Effector CD4-positive, alpha-beta T cell (primary cell): ENCODE data around the gene ASB9.
"Not testable (repeated sequence)": the region's sequence is repeated elsewhere in the genome, so short reads cannot be mapped to it uniquely, and the experiment has no call there.

ENCODE experiments used
- DNase-seq: peaks from one replicate; pipeline ENCODE4 v3.0.0-alpha.2; 2020
- total RNA-seq: gene quantifications from one replicate; lab custom pipeline; 2026; lab: John Stamatoyannopoulos, UW

ASB9 gene
- 0.56 reads per million for total RNA-seq

GRCh38 chrX:15269618-15270521 is at the start of gene ASB9:
TSS of gene ASB9 (minus strand) at chrX:15270083. CDS start at chrX:15269874, 209 bp downstream.
- DNase-seq: no peak

- DNase-seq: no peak
Measured at GRCh38 chrX:15319075-15319474, 49.2 kb upstream of the ASB9 start.

- DNase-seq: no peak
Measured at GRCh38 chrX:15315509-15315908, 45.6 kb upstream of the ASB9 start, which contains the start of gene ASB11. TSS of gene ASB11 (minus strand) at chrX:15315640. CDS start at chrX:15315605, 35 bp downstream.

- DNase-seq: no peak
Measured at GRCh38 chrX:15314472-15314871, 44.6 kb upstream of the ASB9 start.

- DNase-seq: no peak
Measured at GRCh38 chrX:15311119-15311518, 41.2 kb upstream of the ASB9 start.

GRCh38 chrX:15310117-15310516 is 40.2 kb upstream of the ASB9 start:
- no peak for DNase-seq

- DNase-seq: not testable (repeated sequence)
Measured at GRCh38 chrX:15305899-15306298, 36.0 kb upstream of the ASB9 start.

- no peak for DNase-seq
Measured at GRCh38 chrX:15301924-15302323, 32.0 kb upstream of the ASB9 start.

GRCh38 chrX:15299941-15300851 is 30.3 kb upstream of the ASB9 start:
- no peak for DNase-seq

GRCh38 chrX:15298780-15299179 is 28.9 kb upstream of the ASB9 start:
- DNase-seq: no peak

- DNase-seq: no peak
Measured at GRCh38 chrX:15298201-15298600, 28.3 kb upstream of the ASB9 start.

GRCh38 chrX:15293451-15293850 is 23.6 kb upstream of the ASB9 start:
- DNase-seq: no peak

- DNase-seq: no peak
Measured at GRCh38 chrX:15292861-15293260, 23.0 kb upstream of the ASB9 start.

- no peak for DNase-seq
Measured at GRCh38 chrX:15277604-15278003, 7.7 kb upstream of the ASB9 start.

- no peak for DNase-seq
Measured at GRCh38 chrX:15274946-15275345, 5.1 kb upstream of the ASB9 start.

- DNase-seq: not testable (repeated sequence)
Measured at GRCh38 chrX:15273275-15273674, 3.4 kb upstream of the ASB9 start.

- no peak for DNase-seq
Measured at GRCh38 chrX:15271757-15272156, 1.9 kb upstream of the ASB9 start.

GRCh38 chrX:15269120-15269519 is 763 bp downstream of the ASB9 start:
- no peak for DNase-seq

GRCh38 chrX:15254852-15255251 is 15.0 kb downstream of the ASB9 start:
- DNase-seq: no peak

- no peak for DNase-seq
Measured at GRCh38 chrX:15245896-15246295, 24.0 kb downstream of the ASB9 start.

- DNase-seq: no peak
Measured at GRCh38 chrX:15244421-15244820, 25.5 kb downstream of the ASB9 start.

- DNase-seq: peak; percentile 17
Measured at GRCh38 chrX:15242899-15243555, 26.9 kb downstream of the ASB9 start.

GRCh38 chrX:15241301-15241700 is 28.6 kb downstream of the ASB9 start:
- no peak for DNase-seq
